ENCODE results near the gene EPB41L2. TPM values are rescaled to one million over a fixed set of nuclear protein-coding genes. Genes with fewer than 3 reads are reported as not detected.
A peak's percentile ranks its signal among the peaks of the same experiment; 100 is the strongest.
"Not testable (repeated sequence)": the region's sequence is repeated elsewhere in the genome, so short reads cannot be mapped to it uniquely, and the experiment has no call there.

EPB41L2 gene
- total and polyA plus RNA-seq, 5 donors, result 30.2 to 120 (median 105) TPM

DNA sequence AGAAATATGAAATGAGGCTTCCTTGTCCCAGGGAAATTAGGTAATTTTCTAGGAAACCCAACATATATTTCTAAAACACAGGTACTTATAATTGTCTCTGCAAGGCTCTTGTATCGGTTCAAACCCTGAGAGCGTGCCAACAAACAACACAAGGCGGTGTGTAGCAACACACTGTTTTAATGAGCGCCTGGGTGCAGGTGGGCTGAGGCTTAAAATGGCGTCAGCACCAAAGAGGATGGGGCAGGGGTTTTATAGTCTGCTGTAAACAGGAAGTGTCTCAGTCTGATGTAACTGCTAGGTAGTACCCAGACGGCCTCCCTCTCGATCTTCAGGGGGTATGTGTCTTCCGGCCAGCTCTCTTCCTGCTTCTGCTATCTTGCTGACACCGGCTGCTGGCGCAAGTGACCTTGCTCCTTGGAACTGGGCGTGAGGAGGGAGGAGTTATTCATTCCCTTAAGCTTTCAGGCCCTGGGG is 69.7 kb downstream of the EPB41L2 start:
- Histone ChIP-seq H3K27me3 (ENCODE audit: control insufficient read depth, insufficient read depth) (no peaks in the 10 kb centered on the region), H3K4me1 (ENCODE audit: control insufficient read depth, insufficient read depth, low read length) (peaks cover 3% of the 10 kb centered on the region), H3K27ac (ENCODE audit: low read length) (no peak overlapping the region), H3K4me3 (ENCODE audit: low read length) (no peak overlapping the region), H3K9me3 (ENCODE audit: control insufficient read depth, low read length) (no peaks in the 10 kb centered on the region)
- peak in 2 of 3 donors; percentile 26 to 68 for DNase-seq
- 71% methylated on average over 11 of the region's 11 CpGs for WGBS
- intact Hi-C loops (cut with DNase I), result no loop called here
- peak in 1 of 2 donors; percentile 62 for ATAC-seq

DNA sequence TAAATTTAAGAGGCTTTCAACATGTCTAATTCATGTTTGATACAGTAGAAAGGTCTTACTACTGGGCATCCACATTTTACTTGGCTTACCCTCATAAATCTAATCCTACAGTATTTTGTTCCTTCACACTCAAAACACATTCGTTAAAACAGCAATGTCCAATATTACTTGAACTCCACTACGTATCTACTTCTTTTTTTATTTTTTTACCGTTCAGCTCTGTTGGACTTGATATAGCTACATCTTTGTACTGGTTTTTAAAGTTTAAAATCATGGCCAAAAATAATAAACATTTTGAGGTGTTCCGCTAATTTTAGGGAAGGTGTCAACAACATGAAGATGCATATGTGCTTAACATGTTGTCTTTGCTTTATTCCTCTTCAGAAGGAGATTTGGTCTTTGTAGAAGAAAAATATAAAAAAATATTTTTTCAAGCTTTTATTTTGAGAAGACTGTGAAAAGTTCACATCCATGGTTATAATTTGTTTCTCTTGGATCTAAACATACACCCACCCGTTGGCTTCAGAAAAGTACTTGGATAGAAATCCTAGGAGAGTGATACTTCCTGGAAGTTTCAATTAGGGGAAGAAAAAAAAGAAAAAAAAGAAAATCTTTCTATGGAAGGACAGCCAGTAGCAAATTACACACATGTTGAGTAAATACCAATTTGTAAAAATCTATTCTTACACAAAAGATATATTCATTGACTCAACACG is 71.5 kb downstream of the EPB41L2 start:
- peak; percentile 74 to 78 for ATAC-seq
- WGBS, result 58% methylated on average over 6 of the region's 6 CpGs
- intact Hi-C loops (cut with DNase I), result no loop called here
- no peak overlapping the region for H3K27ac ChIP-seq (ENCODE audit: low read length)
- H3K9me3 ChIP-seq (ENCODE audit: control insufficient read depth, low read length), result no peaks in the 10 kb centered on the region
- H3K27me3 ChIP-seq (ENCODE audit: control insufficient read depth, insufficient read depth), result no peaks in the 10 kb centered on the region
- DNase-seq, result no peak
- H3K4me1 ChIP-seq (ENCODE audit: control insufficient read depth, insufficient read depth, low read length), result peaks cover 3% of the 10 kb centered on the region
- no peak overlapping the region for H3K4me3 ChIP-seq (ENCODE audit: low read length)

DNA sequence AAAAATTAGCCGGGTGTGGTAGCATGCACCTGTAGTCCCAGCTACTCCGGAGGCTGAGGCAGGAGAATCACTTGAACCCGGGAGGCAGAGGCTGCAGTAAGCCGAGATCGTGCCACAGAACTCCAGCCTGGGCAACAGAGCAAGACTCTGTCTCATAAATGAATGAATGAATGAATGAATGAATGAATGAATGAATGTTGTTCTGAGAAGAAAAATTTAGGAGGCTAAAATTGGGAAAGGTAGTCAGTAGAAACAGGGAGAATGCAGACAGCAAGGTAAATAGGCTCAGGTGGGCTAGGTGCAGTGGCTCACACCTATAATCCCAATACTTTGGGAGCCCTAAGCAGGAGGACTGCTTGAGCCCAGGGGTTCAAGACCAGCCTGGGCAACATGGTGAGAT is 75.5 kb downstream of the EPB41L2 start:
- intact Hi-C loops (cut with DNase I); ATAC-seq; H3K4me3 ChIP-seq (ENCODE audit: low read length); H3K9me3 ChIP-seq (ENCODE audit: control insufficient read depth, low read length); DNase-seq; H3K27ac ChIP-seq (ENCODE audit: low read length); H3K27me3 ChIP-seq (ENCODE audit: control insufficient read depth, insufficient read depth); H3K4me1 ChIP-seq (ENCODE audit: control insufficient read depth, insufficient read depth, low read length): not testable (repeated sequence)
- WGBS, result 82% methylated on average over 5 of the region's 5 CpGs

DNA sequence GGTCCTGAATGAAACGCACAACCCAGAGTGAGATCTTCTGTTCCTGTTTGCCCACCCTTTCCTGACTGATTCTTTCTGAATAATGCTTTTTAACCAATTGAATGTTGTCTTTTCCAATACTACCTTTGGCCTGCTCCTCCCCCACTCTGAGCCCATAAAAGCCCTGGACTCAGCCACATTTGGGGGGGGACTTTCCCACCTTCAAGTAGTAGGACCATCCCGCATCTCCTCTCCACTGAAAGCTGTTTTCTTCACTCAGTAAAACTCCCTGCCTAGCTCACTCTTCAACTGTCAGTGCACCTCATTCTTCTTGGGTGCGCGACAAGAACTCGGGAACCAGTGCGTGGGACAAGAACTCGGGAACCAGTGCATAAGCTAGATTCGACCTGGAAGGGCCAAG is 77.9 kb downstream of the EPB41L2 start:
- no peaks in the 10 kb centered on the region for H3K9me3 ChIP-seq (ENCODE audit: control insufficient read depth, low read length)
- WGBS, result 98% methylated on average over 8 of the region's 8 CpGs
- H3K4me3 ChIP-seq (ENCODE audit: low read length), result no peak overlapping the region
- H3K4me1 ChIP-seq (ENCODE audit: control insufficient read depth, insufficient read depth, low read length), result no peaks in the 10 kb centered on the region
- ATAC-seq (no peak), DNase-seq (no peak)
- no peaks in the 10 kb centered on the region for H3K27me3 ChIP-seq (ENCODE audit: control insufficient read depth, insufficient read depth)
- H3K27ac ChIP-seq (ENCODE audit: low read length), result no peak overlapping the region
- intact Hi-C loops (cut with DNase I), result no loop called here

DNA sequence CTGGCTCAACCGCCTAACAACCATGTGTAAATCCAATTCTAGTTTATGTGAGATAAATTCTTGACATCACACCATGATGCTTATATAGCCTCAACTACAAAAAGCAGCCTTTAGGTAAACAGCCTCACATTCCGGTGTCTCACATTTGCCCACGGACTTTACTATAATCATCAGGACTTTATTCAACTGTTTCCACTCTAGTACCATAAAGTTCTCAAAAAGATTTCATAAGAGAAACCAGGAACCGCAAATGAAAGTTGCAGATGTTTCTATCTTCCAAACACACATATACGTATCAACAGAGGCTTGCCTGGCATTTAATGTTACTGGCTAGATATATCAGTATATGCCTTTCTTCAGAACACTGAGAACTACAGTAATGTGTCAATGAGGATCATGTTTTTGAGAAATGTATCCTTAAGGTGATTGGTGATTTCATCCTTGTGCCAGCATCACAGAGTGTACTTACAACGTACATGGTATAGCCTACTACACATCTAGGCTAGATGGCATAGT is 80.0 kb downstream of the EPB41L2 start:
- H3K9me3 ChIP-seq (ENCODE audit: control insufficient read depth, low read length), result no peaks in the 10 kb centered on the region
- WGBS, result 84% methylated on average over 6 of the region's 6 CpGs
- no peak overlapping the region for H3K4me3 ChIP-seq (ENCODE audit: low read length)
- no peak for ATAC-seq
- H3K27me3 ChIP-seq (ENCODE audit: control insufficient read depth, insufficient read depth), result no peaks in the 10 kb centered on the region
- DNase-seq, result no peak
- intact Hi-C loops (cut with DNase I), result no loop called here
- peaks cover 4% of the 10 kb centered on the region for H3K4me1 ChIP-seq (ENCODE audit: control insufficient read depth, insufficient read depth, low read length)
- H3K27ac ChIP-seq (ENCODE audit: low read length), result no peak overlapping the region

DNA sequence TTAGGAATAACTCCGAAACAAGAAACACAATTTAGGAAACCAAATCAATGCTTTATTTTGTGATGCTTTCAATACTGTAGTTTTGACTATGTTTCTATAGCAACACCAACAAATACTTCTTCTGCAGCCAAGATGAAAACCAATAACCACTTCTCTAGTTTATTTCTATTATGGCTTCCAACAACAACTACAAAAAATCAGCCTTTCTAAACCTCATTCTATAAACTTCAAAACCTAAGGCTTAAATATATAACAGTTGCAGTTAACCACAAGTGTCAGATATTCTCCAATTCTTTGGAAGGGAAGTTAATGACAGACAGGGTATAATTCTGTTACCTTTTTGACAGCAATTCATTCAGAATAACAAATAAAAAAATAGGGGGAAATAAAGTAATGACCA is 80.9 kb downstream of the EPB41L2 start:
- Histone ChIP-seq H3K4me3 (ENCODE audit: low read length) (no peak overlapping the region), H3K27ac (ENCODE audit: low read length) (no peak overlapping the region), H3K9me3 (ENCODE audit: control insufficient read depth, low read length) (no peaks in the 10 kb centered on the region), H3K4me1 (ENCODE audit: control insufficient read depth, insufficient read depth, low read length) (peaks cover 4% of the 10 kb centered on the region), H3K27me3 (ENCODE audit: control insufficient read depth, insufficient read depth) (no peaks in the 10 kb centered on the region)
- ATAC-seq (no peak), DNase-seq (no peak)
- WGBS, result 49% methylated on average over 1 of the region's 1 CpG
- intact Hi-C loops (cut with DNase I), result no loop called here

DNA sequence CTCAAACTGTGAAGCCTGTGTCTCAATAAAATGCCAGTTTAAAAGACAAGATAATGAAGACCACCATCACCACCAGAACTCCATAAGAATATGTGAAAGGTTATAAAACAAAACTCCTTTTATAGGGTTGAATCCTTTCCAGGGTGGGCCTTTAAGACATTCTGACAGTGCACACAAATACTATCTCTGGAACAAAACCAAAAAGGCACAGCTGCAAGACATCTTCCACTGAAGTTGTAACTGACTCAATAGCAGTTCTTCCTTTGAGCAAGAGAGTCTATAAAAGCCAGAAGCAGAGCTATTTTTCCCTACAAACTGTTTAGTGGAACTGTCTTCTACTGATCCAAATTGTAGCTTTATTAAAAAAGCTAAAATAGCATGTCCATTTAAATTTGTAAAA is 81.6 kb downstream of the EPB41L2 start:
- ATAC-seq (peak; percentile 46 to 75), DNase-seq (no peak)
- Histone ChIP-seq H3K4me3 (ENCODE audit: low read length) (no peak overlapping the region), H3K27me3 (ENCODE audit: control insufficient read depth, insufficient read depth) (no peaks in the 10 kb centered on the region), H3K4me1 (ENCODE audit: control insufficient read depth, insufficient read depth, low read length) (peaks cover 4% of the 10 kb centered on the region), H3K27ac (ENCODE audit: low read length) (no peak overlapping the region), H3K9me3 (ENCODE audit: control insufficient read depth, low read length) (no peaks in the 10 kb centered on the region)
- intact Hi-C loops (cut with DNase I), result no loop called here

DNA sequence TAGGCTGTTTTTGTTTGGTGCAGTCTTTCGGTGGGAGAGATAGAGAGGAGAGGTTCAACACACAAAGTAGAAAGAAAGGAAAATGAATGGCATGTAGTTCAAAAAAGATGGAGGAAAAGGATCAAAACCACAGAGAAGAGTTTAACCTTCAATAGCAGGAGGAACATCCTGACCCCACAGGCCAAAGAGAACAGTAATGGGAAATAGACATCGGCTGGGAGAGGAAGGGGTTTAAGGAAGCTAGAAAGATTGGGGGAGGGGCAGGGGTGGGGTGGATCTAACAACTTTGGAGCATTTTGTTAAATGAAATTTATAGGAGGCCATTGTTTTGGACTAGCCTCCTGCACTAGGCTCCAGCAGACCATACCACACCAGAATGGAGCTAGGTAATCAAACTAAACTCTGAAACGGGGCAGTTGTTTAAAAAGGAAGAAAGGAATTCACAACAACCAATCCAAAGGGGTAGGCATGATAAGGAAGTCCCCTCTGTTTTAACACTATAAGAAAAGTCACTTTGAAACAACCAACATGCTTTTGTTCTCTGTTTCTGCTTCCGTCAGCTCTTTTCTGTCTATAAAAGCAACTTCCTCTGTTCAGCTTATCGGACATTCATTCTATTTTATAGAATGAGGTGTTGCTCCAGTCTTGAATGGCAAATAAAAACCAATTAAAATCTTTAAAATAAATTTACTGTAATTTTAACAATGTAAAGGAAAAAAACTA is 82.6 kb downstream of the EPB41L2 start:
- no peak overlapping the region for H3K4me3 ChIP-seq (ENCODE audit: low read length)
- ATAC-seq, result peak in 1 of 2 donors; percentile 24
- no peak for DNase-seq
- WGBS, result 55% methylated on average over 5 of the region's 5 CpGs
- H3K27ac ChIP-seq (ENCODE audit: low read length), result no peak overlapping the region
- no peaks in the 10 kb centered on the region for H3K27me3 ChIP-seq (ENCODE audit: control insufficient read depth, insufficient read depth)
- intact Hi-C loops (cut with DNase I), result no loop called here
- peaks cover 4% of the 10 kb centered on the region for H3K4me1 ChIP-seq (ENCODE audit: control insufficient read depth, insufficient read depth, low read length)
- no peaks in the 10 kb centered on the region for H3K9me3 ChIP-seq (ENCODE audit: control insufficient read depth, low read length)

DNA sequence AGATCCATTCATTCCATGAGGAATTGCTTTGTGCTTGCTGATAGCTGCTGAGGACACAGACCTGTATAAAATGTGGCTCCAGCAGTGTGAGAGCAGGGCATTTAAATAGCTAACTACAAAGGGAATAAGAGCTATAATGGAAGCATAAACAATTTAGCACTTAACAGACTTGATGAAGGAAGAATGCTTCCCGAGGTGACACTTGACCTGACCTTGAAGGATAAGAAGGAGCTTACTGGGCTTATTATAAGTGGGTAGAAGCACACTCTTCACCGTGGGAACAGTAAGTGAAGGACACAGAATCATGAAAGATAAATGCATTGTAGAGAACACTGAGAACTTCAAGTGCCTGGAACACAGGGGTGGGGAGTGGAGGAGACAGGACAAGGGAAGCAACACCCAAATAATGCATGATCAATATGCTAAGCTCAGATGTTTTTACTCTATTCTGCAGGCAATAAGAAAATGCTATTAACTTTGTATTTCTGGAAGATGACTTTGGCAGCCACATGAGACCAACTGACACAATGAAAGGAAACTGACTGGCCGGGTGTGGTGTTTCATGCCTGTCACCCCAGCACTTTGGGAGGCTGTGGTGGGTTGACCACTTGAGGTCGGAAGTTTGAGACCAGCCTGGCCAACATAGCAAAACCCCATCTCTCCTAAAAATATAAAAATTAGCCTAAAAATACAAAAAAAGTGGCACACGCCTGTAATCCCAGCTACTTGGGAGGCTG is 84.2 kb downstream of the EPB41L2 start:
- WGBS, result 50% methylated on average over 5 of the region's 5 CpGs
- Histone ChIP-seq H3K27me3 (ENCODE audit: control insufficient read depth, insufficient read depth) (no peaks in the 10 kb centered on the region), H3K27ac (ENCODE audit: low read length) (no peak overlapping the region), H3K4me3 (ENCODE audit: low read length) (no peak overlapping the region), H3K9me3 (ENCODE audit: control insufficient read depth, low read length) (no peaks in the 10 kb centered on the region), H3K4me1 (ENCODE audit: control insufficient read depth, insufficient read depth, low read length) (peaks cover 4% of the 10 kb centered on the region)
- ATAC-seq (peak in 1 of 2 donors; percentile 70), DNase-seq (peak in 1 of 3 donors; percentile 14)
- intact Hi-C loops (cut with DNase I), result no loop called here

DNA sequence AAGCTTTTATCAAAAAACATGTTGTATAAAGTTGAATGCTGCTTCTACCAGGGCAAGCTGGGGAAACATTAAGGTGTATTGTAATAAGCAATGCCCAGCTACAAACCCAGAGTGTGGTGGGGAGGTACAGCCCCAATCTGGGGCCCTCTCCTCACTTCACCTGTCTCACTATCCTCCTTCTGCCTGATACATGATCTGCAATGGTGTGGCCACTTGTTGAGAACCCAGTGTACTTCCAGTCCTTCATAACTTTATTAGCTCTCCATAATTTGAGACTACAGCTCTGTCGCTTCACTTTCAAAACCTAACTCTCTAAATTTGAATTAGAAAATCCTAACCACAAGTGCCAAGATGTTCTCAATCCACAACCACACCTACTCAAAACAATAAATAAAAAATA is 84.9 kb downstream of the EPB41L2 start:
- H3K4me3 ChIP-seq (ENCODE audit: low read length), result no peak overlapping the region
- DNase-seq (no peak), ATAC-seq (no peak)
- H3K27me3 ChIP-seq (ENCODE audit: control insufficient read depth, insufficient read depth), result no peaks in the 10 kb centered on the region
- H3K27ac ChIP-seq (ENCODE audit: low read length), result no peak overlapping the region
- 96% methylated on average over 1 of the region's 1 CpG for WGBS
- H3K9me3 ChIP-seq (ENCODE audit: control insufficient read depth, low read length), result no peaks in the 10 kb centered on the region
- intact Hi-C loops (cut with DNase I), result no loop called here
- H3K4me1 ChIP-seq (ENCODE audit: control insufficient read depth, insufficient read depth, low read length), result peaks cover 4% of the 10 kb centered on the region

DNA sequence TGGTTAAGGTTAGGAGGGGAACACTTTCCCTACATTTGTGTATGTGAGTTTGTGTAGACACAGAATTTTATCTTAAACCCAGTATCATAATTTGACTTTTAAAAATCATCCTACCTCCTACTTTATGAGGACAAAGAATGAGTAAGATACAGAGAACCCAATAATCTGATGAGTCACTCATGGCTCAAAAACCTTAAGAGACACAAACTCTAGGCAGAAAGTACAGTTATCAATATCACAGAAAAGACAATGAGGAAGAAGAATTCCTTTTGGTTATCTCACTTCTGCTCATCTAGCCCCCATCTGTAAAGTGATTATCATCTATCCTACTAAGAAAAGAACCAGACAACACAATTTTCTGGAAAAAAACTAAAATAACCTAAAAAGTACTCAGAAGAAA is 87.7 kb downstream of the EPB41L2 start:
- ATAC-seq, result no peak
- Histone ChIP-seq H3K4me3 (ENCODE audit: low read length) (no peak overlapping the region), H3K27me3 (ENCODE audit: control insufficient read depth, insufficient read depth) (no peaks in the 10 kb centered on the region), H3K27ac (ENCODE audit: low read length) (no peak overlapping the region), H3K4me1 (ENCODE audit: control insufficient read depth, insufficient read depth, low read length) (peaks cover 4% of the 10 kb centered on the region), H3K9me3 (ENCODE audit: control insufficient read depth, low read length) (no peaks in the 10 kb centered on the region)
- intact Hi-C loops (cut with DNase I), result no loop called here
- DNase-seq, result no peak
